ENCODE results near the gene DLST.

DNA sequence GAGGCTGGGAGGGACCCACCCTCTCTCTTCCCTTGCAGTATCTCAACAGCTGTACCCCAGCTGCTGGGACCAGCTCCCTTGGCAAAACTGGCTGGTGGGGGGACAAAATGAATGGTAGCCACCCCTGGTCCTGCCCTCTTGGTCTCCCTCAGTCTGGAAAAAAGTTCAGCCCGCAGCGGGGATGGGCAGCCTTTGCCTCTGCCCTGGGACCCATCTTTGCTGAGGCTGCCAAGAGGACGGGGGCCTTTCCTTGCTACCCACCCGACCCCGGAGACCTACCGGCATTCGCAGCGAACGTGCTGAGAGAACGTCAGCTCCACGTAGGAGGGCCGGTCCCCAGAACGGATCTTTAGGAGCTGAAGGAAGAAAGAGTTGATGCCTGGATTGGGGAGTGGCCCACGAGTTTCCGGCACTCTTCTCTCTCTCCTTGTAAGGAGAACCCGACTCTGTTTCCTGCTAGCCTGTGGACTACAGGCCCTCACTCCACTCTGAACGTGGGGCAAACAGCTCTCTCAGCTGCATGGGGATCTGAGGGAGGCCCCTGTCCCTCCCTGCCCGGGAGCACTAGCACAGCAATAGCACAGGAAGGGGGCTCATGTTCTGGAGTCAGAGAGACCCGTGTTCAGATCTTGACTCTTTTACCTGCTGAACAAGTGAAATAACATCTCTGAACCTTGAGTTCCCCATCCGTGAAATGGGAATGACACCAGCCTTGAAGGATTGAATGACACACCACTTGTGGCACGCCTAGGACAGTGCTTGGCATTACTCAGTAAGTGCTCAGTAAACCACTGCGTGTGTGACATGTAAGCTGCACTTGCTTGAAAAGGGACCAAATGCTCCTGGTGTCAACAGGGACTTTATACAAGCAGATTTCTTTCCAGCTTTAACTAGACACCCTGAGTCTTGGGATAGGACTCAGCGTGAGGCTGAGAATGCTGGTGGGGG, 66.8 kb downstream of the DLST start:
- no peak for TF ChIP-seq EZH2 (optimal IDR thresholded peaks at IDR 0.05; ENCODE audit: low read depth, low read length)
- TF ChIP-seq, protein P1, sequence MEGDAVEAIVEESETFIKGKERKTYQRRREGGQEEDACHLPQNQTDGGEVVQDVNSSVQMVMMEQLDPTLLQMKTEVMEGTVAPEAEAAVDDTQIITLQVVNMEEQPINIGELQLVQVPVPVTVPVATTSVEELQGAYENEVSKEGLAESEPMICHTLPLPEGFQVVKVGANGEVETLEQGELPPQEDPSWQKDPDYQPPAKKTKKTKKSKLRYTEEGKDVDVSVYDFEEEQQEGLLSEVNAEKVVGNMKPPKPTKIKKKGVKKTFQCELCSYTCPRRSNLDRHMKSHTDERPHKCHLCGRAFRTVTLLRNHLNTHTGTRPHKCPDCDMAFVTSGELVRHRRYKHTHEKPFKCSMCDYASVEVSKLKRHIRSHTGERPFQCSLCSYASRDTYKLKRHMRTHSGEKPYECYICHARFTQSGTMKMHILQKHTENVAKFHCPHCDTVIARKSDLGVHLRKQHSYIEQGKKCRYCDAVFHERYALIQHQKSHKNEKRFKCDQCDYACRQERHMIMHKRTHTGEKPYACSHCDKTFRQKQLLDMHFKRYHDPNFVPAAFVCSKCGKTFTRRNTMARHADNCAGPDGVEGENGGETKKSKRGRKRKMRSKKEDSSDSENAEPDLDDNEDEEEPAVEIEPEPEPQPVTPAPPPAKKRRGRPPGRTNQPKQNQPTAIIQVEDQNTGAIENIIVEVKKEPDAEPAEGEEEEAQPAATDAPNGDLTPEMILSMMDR (IDR thresholded peaks at IDR 0.05; ENCODE audit: low read length) = no peak
- no peak for TF ChIP-seq EZH2phosphoT487 (IDR thresholded peaks at IDR 0.05; ENCODE audit: low read length)
